ENCODE measurements around the gene ZAR1.

Gene ZAR1

DNA sequence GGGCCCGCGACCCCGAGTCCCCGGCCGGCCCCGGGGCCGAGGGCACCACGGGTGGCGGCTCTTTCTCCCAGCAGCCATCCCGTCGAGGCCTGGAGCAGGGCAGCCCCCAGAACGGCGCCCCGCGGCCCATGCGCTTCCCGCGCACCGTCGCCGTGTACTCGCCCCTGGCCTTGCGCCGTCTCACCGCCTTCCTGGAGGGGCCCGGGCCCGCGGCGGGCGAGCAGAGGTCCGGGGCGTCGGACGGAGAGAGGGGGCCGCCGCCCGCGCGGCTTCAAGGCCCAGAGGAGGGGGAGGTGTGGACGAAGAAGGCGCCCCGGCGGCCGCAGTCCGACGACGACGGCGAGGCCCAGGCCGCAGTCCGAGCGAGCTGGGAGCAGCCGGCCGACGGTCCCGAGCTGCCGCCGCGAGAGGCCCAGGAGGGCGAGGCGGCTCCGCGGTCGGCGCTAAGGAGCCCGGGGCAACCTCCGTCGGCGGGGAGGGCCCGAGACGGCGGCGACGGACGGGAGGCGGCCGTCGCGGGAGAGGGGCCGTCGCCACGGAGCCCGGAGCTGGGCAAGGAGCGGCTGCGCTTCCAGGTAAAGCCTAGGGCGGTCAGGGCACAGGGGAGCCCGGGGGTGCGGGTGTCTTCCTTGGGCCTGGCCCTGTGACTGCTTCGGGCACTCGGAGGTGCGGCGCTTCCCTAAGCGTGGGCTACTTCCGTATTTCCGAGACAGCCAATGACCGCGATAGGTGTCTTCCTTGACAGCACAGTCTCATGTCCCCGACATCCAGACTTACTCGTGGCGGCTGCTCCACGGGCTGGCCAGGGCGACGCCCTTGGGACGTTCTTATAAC is 845 bp downstream of the ZAR1 start:
- no peak for DNase-seq (ENCODE audit: low spot score)

DNA sequence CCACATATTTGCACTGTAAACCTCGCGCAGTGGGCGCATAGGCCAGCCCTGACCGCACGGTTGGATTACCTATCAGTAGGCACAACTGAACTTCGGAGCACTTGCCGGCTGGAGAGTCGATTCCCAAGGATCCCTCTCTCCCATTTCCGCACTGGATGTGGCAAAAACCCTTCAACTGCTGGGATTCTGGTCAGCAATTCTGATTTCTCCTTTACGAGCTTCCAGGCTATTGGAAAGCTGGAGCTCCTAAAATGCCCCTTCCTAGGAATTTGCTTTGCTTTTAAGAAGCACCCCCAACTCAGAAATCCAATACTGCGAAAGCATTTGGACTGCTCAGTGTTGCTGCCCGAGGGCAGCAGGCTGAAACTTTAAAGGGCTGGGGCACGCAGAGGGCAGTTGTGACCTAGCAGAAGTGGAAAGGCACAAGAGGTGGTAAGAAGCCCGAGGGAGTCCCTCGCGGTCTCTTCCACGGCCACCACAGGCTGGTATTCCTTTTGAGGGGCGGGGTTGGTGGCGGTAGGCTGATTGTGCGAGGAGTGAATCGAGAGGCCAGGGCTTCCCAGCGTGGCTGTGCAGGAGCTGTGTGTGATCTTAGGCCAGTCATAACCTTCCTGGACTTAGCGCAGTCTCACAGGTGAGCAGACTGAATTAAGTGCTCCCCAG is 1.6 kb downstream of the ZAR1 start:
- DNase-seq (ENCODE audit: low spot score) = no peak

DNA sequence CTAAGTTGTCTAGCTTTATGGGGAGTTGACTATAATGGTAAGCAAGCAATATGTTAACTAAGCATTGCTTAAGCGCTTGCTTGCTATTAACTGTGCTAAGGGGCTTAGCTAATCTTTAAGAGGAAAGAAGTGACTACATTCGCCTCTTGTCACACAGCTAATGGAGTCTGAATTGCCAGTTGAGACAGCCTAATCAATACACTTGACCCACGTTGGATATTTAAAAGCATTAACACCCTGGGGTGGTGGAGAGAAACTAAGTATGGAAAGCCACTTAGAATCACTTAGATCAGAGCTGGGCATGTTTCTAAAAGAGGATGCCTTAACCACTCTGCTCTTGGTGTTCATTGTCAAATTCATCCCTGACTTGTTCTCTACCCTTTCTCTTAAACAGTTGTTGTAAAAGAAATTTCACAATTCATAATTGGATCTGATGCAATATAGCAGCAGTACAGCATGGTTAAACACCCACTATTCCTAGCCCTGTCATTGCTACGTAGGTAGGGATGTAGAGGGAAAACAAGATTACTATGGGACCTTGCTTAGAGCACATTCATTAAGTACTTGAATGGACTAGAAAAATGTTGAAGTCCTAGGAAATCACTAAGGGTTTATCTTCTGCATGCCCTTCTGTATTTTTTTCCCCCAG is 3.5 kb downstream of the ZAR1 start:
- DNase-seq (ENCODE audit: low spot score) = no peak

DNA sequence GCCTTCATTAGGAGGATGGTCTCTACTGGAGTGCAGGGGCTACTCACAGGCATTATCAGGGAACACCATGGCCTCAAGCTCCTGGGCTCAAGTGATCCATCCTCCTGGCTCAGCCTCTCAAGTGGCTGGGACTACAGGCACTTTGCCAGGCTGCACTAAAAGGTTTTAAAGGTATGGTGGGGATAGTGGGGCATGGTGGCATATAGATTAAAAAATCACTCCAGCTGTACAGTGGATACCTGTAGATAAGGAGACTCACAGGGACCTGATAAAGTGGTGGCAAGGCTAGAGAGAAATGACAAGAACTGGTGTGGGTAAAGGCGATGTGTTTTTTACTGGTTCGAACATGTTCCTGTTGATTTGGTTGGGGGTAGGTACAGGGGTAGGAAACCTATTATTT is 5.9 kb downstream of the ZAR1 start:
- no peak for DNase-seq (ENCODE audit: low spot score)

DNA sequence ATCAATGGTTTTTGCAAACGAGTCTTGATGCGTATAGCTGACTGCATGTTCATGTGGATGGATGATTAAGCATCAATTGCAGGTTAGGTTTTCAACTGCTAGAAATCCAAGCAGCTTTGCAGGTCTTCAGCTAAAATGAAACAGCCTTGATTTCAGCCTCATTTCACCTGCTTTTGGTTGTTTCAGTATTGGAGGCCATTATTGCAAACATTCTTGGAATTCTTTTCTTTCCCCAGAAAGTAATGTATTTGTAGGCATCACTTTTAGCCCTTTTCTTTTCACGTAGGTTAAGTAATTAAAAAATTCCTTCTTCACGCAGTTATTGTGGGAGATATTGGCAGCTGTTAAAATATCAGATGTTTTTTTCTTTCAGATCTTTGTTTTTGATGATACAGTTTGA is 8.8 kb downstream of the ZAR1 start:
- no peak for DNase-seq (ENCODE audit: low spot score)

DNA sequence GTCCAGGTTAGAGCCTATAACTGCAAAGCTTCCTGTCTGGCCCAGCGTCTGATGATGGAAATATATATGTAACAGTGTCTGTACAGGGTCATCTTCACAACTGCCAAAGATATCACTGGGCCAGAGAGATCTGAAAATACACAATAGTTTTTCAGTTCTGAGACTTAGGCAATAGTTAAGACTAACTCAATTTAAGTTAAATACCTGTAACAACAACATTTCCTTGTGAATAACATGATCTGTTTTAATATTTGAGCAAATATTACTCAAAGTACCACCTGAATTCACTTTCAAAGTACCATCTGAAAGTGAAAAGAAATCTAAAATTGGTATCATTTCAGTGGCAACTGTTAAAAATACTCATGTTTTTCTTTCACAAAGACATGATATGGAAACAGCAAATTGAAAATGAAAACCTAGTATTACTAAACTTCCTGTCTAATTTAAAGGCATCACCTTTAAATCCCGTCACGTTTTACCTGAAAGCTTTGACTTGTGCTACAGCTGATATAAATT is 9.6 kb downstream of the ZAR1 start:
- DNase-seq (ENCODE audit: low spot score) = no peak

DNA sequence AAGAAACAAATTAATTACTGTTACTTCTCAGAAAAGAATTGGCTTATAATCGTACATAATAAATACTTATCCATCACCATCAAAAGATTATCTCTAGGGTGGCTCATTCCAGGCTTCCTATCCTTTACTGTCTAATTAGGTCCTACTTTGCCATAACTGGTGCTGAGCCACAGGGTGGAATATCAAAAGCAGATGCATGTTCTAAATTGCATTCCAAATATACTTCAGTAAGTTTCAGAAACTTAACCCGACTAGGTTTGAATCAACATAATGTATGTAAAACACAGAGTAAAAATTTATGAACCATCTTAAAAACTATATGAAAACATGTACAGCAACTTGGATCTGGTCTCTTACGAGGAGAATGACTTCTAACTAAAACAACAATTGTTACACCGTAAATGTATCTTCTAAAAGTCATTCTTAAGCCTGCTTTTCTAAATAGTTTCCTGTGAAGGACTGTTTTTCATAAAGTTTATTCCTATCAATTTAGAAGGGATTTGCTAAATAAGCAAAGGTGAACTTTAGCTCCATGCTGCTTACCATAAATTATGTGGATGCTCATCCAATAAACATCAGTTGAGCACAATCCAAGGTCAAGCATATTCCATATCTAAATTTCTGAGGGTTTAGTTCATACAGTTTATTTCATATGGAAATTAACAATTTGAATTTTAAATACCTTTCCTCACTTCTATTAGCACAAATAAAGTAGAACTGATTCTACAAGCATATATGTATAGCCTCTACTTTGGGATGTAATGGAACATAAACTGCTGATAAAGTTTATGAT is 13.4 kb downstream of the ZAR1 start:
- DNase-seq (ENCODE audit: low spot score) = no peak

DNA sequence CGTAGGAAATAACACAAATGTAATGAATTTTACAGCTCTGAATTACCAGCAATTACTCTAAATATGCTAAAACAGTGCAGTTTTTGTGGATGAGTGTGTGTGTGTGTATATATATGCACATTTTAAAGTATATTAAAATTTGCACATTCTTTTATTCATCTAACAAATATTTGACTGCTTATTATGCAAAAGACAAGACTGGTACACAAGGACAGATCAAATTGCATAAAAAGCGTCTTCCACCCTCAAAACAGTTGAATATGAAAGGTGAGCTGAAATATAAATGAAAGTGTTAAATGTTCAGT is 13.9 kb downstream of the ZAR1 start:
- no peak for DNase-seq (ENCODE audit: low spot score)

DNA sequence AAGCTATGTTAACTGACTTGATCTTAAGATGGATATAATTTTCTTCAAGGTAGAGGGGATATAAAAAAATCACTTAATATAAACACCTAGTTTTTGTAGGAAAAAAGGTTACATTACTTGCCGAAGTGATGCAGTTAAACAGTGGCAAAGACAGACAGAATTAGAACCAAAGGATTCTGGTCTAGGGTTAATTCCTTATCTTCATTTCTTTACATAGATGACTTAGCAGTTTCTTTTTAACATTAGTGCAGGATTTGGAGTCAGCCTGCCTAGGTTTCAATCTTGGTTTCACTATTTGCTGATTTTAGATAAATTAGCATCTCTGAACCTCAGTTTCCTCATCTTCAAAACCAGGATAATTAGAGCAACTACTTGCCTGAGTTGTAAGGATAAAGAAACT is 14.3 kb downstream of the ZAR1 start:
- DNase-seq (ENCODE audit: low spot score) = no peak

DNA sequence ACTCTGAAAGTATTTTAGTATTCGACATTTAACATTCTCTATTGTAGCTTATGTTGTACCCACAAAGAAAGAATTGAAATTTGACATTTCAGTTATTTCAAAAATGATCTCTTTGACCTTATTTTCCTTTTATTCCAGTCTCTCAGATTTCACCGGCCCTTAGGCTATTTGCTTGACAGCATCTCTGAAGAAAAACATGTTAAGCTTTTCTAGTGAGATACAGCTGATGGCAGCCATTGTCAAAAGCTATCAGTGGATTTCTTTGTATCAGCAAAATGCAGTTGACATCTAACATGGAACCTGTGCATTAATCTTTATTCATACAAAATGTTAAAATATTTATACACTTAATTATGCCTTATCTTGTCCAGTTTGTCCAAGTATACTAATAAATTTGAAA is 16.7 kb downstream of the ZAR1 start:
- DNase-seq (ENCODE audit: low spot score) = no peak

DNA sequence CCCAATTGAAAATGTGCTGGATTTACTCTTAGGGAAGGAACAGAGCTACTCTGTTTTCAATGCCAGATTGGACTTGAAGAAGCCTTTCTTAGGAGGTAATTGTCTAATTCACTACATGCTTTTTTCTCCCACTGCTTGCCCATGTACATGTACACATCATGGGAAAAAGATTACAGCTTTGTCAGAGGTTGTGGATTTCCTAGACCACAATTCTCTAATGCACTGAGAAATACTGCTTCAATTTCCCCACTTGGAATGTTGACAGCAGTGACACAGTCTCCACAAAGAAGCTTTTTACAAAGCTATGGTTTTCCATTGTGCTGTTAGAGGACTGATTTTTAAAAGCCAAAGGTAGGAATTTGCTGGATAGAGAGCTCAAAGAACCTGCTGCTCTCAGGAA is 19.5 kb downstream of the ZAR1 start:
- peak; percentile 68 for DNase-seq (ENCODE audit: low spot score)

DNA sequence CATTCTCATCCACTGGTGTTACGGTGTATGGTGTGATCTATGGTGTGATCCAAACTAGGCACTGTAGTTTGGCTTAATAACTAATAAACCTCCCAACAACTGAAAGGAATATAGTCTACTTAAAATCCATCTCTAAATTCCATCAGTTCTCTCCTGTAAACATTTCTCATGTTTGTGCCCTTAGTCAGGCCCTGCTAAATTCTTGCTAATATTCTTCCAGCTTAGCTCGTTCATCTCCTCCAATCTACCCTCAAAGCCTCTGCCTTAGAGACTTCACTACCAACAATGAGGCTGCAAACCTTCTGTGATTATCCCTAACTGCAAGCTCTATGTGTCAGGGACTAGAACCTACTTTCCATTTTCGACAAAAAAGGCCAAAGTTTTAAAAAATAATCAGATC is 28.1 kb downstream of the ZAR1 start:
- no peak for DNase-seq (ENCODE audit: low spot score)

DNA sequence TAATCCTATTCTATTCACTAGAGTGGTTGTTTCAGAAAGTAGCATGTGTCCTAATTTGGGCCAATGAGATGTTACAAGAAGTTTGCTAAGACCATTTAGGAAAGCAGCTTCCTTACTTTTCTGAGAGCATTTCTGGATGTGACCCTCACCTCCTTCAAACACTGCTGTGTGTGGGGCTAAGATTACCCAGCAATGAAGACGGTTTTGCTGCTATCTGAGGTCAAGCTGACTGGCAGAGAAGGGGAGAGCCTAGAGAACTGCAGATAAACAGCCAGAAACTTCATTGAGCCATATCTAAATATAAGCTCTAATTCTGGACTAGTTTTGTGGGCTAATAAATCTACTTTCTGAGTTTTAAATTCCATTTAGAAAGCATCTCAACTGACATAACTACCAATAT is 36.4 kb downstream of the ZAR1 start:
- DNase-seq (ENCODE audit: low spot score) = no peak

DNA sequence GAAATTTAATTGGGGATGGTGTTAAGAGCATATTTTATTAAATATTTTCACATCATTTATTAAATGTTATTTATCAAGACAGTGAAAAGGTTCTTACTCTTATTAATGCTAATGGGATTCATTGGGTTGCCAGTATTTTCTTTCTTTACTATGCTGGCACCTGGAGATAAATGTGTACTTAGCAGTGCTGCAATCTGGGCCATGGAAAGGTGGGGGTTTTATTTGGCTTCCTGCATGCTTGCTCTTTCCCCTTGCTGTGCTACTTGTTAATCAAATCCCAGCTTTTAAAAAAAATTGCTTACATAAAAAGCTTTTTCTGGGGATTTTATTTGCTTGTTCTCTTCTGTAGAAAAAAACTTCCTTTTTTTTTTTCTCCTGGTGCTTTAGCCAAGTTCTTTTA is 48.3 kb downstream of the ZAR1 start:
- DNase-seq (ENCODE audit: low spot score) = no peak

DNA sequence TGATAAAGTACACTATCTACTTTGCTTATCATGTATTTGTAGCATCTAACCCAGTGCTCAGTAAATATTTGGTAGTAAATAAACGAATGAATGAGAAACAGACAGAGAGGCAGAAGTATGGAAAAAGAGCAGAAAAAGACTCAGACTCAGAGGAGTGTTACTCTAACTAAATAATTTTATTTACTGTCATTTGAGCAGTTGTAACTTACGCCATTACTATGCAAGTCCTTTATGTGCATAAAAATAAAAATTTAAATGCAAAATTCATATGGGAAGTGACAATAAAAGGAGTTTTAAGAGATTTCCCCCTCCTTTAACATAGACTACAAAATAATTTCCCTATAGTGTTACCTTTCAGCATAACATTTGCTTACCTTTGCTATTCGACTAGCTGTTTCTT is 49.5 kb downstream of the ZAR1 start:
- no peak for DNase-seq (ENCODE audit: low spot score)

DNA sequence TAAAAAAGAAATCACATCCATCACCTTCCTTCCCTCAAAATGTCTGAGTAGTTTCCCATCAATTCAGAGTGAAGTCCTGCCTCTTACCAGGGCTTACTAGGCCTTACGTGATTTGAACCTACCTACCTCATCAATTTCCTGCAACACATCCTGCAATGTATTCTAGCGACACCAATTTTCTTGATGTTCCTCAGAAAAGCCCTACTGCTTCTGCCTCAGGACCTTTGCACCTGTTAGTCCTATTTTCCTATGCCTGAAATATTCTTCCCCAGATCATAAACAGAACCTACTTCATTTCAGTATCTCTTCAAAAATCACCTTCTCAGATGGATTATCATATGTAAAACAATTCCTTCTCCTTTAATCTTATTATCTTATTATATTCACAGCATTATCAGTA is 52.8 kb downstream of the ZAR1 start:
- DNase-seq (ENCODE audit: low spot score) = no peak

DNA sequence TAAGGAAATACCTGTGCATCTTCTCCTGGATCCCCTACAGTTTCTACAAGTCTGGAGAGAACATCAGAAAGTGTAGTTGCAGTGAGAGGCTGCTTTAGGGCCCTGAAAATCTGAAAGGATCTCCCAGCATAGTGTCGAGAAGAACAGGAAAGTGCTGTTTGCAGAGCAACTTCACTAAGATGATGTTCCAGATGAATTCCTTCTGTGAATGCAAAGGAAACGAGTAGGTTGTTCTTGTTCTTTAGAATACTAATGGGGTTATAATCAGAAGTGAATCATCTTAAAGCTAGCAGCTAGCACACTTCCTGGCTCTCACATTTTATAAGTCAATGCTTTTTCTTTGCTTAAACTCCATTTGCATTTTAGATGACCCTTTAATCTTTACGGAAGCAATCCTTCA is 53.7 kb downstream of the ZAR1 start:
- no peak for DNase-seq (ENCODE audit: low spot score)
